Activated T-helper 17 cell treated with anti-CD3 and anti-CD28 coated beads, Interleukin-2, amount 50 U/mL, for 72 hours (primary cell): ENCODE results near the gene CD302. TPM values are rescaled to one million over a fixed set of nuclear protein-coding genes. Genes with fewer than 3 reads are reported as not detected.
A peak's percentile ranks its signal among the peaks of the same experiment; 100 is the strongest.
"Not testable (repeated sequence)": the region's sequence is repeated elsewhere in the genome, so short reads cannot be mapped to it uniquely, and the experiment has no call there.

ENCODE experiments used
- ATAC-seq: fragments of 150-1000 bp; cut with Tn5 transposase; replicated peaks from 2 replicates; pipeline ENCODE4 v1.10.0; 2021; ENCODE audit warnings: mild to moderate bottlenecking, moderate library complexity
- H3K27ac Mint-ChIP-seq: one replicate; pipeline ENCODE4 v1.8.0; 2022; ENCODE audit warnings: mixed read lengths
- H3K27me3 Mint-ChIP-seq: one replicate; pipeline ENCODE4 v1.8.0; 2022; ENCODE audit warnings: mixed read lengths
- H3K36me3 Mint-ChIP-seq: one replicate; pipeline ENCODE4 v1.8.0; 2022; ENCODE audit warnings: low read depth, mild to moderate bottlenecking, mixed read lengths
- H3K4me1 Mint-ChIP-seq: one replicate; pipeline ENCODE4 v1.8.0; 2022; ENCODE audit warnings: mixed read lengths
- H3K4me3 Mint-ChIP-seq: one replicate; pipeline ENCODE4 v1.8.0; 2022; ENCODE audit warnings: mild to moderate bottlenecking, mixed read lengths
- H3K9me3 Mint-ChIP-seq: one replicate; pipeline ENCODE4 v1.8.0; 2022; ENCODE audit warnings: mixed read lengths
- total RNA-seq, 2 donors: library from RNA; stranded (reverse); gene quantifications; one replicate each; pipeline ENCODE4 v1.2.3, GENCODE V29; 2022

Gene CD302
- total RNA-seq, 2 donors from 2014 or later = 0.29 to 0.67 TPM

GRCh38 chr2:159750873-159751272 is 47.1 kb downstream of the CD302 start:
- H3K27ac Mint-ChIP-seq = no peak overlapping the region
- H3K4me3 Mint-ChIP-seq = no peak overlapping the region
- H3K9me3 Mint-ChIP-seq = no peaks in the 10 kb centered on the region
- H3K4me1 Mint-ChIP-seq = peaks cover 12% of the 10 kb centered on the region
- ATAC-seq = no peak
- H3K36me3 Mint-ChIP-seq = peaks cover 44% of the 10 kb centered on the region
- H3K27me3 Mint-ChIP-seq = no peaks in the 10 kb centered on the region

GRCh38 chr2:159748089-159748488 is 49.9 kb downstream of the CD302 start:
- Mint-ChIP-seq H3K36me3 (peaks cover 71% of the 10 kb centered on the region), H3K27ac (no peak overlapping the region), H3K4me1 (peaks cover 12% of the 10 kb centered on the region), H3K9me3 (no peaks in the 10 kb centered on the region), H3K27me3 (no peaks in the 10 kb centered on the region), H3K4me3 (no peak overlapping the region)
- no peak for ATAC-seq

GRCh38 chr2:159745237-159745636 is 52.8 kb downstream of the CD302 start:
- not testable (repeated sequence) for H3K27me3 Mint-ChIP-seq, ATAC-seq, H3K9me3 Mint-ChIP-seq, H3K27ac Mint-ChIP-seq, H3K4me3 Mint-ChIP-seq
- Mint-ChIP-seq H3K4me1 (peaks cover 12% of the 10 kb centered on the region), H3K36me3 (peaks cover 92% of the 10 kb centered on the region)

- Mint-ChIP-seq H3K27me3 (no peaks in the 10 kb centered on the region), H3K9me3 (no peaks in the 10 kb centered on the region), H3K36me3 (peaks cover 92% of the 10 kb centered on the region), H3K4me3 (no peak overlapping the region), H3K4me1 (peaks cover 17% of the 10 kb centered on the region), H3K27ac (no peak overlapping the region)
- no peak for ATAC-seq
These were observed 53.6 kb downstream of the CD302 start for GRCh38 chr2:159744363-159744762.

- ATAC-seq = no peak
- Mint-ChIP-seq H3K27ac (no peak overlapping the region), H3K4me3 (no peak overlapping the region)
These were observed 55.2 kb downstream of the CD302 start for GRCh38 chr2:159742846-159743245.

GRCh38 chr2:159738509-159739390 is 59.3 kb downstream of the CD302 start:
- Mint-ChIP-seq H3K9me3 (no peaks in the 10 kb centered on the region), H3K4me1 (peaks cover 21% of the 10 kb centered on the region), H3K4me3 (no peak overlapping the region), H3K27me3 (no peaks in the 10 kb centered on the region), H3K27ac (peak overlapping the region; percentile 23), H3K36me3 (peaks cover 89% of the 10 kb centered on the region)
- no peak for ATAC-seq

More at GRCh38 chr2:159742846-159743245, 55.2 kb downstream of the CD302 start:
- Mint-ChIP-seq H3K9me3 (no peaks in the 10 kb centered on the region), H3K4me1 (peaks cover 10% of the 10 kb centered on the region), H3K27me3 (no peaks in the 10 kb centered on the region), H3K36me3 (peaks cover 89% of the 10 kb centered on the region)

DNA sequence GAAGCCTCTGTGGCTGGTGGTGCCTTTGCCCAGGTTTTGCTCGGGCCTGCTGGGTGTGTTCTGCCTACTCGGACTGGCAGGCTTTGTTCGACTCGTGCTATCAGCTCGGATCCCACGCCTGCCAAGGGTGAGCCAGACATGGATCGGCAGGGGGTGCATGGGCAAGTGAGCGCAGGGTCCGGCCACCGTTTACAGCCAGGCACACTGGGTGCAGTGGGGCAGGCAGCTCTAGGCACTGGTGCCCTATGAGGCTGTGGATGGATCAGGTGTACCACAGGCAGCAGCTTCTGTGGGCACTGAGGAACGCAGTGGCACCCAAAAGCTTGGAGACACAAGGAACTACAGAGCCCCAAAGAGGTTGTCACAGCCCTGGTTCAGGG is 60.1 kb downstream of the CD302 start:
- Mint-ChIP-seq H3K4me1 (peaks cover 21% of the 10 kb centered on the region), H3K4me3 (no peak overlapping the region), H3K36me3 (peaks cover 89% of the 10 kb centered on the region), H3K9me3 (no peaks in the 10 kb centered on the region), H3K27ac (peak overlapping the region; percentile 23), H3K27me3 (no peaks in the 10 kb centered on the region)
- no peak for ATAC-seq

DNA sequence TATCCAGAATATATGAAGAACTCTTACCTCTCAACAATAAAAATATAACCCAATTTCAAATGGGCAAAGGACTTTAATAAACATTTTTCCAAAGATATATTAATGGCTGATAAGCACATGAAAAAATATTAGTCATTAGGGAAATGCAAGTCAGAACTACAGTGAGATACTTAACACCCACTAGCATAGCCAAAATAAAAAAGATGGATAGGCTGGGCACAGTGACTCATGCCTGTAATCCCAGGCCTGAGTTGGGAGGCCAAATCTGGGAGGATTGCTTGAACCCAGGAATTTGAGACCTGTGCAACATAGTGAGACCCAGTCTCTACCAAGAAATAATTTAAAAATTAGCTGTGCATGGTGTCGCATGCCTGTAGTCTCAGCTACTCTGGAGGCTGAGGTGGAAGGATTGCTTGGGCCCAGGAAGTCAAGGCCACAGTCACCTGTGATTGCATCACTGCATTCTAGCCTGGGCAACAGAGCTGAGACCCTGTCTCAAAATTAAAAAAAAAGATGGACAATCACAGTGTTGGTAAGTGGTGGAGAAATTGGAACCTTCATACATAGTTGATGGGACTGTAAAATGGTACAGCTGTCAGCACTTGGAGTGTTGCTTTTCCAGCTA is 60.6 kb downstream of the CD302 start:
- H3K4me3 Mint-ChIP-seq = no peak overlapping the region
- ATAC-seq = no peak
- peaks cover 21% of the 10 kb centered on the region for H3K4me1 Mint-ChIP-seq
- no peaks in the 10 kb centered on the region for H3K9me3 Mint-ChIP-seq
- H3K27me3 Mint-ChIP-seq = no peaks in the 10 kb centered on the region
- H3K36me3 Mint-ChIP-seq = peaks cover 89% of the 10 kb centered on the region
- H3K27ac Mint-ChIP-seq = no peak overlapping the region

DNA sequence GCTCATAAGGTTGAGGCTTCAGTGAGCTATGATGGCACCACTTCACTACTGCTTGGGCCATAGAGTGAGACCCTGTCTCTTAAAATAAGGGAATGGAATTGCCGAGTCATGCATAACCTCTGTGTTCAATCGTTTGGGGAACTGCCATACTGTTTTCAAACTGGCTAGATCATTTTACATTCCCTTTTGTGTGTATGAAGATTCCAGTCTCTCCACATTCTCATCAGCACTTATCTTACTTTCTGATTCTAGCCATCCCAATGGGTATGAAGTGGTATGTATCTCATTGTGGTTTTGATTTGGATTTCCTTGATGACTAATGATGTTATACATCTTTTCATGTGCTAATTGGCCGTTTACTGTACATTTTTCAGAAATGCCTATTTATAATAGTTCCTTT is 62.0 kb downstream of the CD302 start:
- no peak overlapping the region for H3K27ac Mint-ChIP-seq
- H3K36me3 Mint-ChIP-seq = peaks cover 91% of the 10 kb centered on the region

GRCh38 chr2:159735648-159736047 is 62.4 kb downstream of the CD302 start:
- no peak for ATAC-seq
- no peak overlapping the region for H3K4me3 Mint-ChIP-seq
- peaks cover 15% of the 10 kb centered on the region for H3K4me1 Mint-ChIP-seq

More for the DNA sequence above, 62.0 kb downstream of the CD302 start:
- Mint-ChIP-seq H3K9me3 (no peaks in the 10 kb centered on the region), H3K4me3 (no peak overlapping the region), H3K4me1 (peaks cover 15% of the 10 kb centered on the region), H3K27me3 (no peaks in the 10 kb centered on the region)
- ATAC-seq = peak; percentile 37

GRCh38 chr2:159728629-159729028 is 69.4 kb downstream of the CD302 start:
- Mint-ChIP-seq H3K9me3 (no peaks in the 10 kb centered on the region), H3K27me3 (no peaks in the 10 kb centered on the region), H3K4me1 (peaks cover 27% of the 10 kb centered on the region), H3K4me3 (no peak overlapping the region), H3K36me3 (peaks cover 98% of the 10 kb centered on the region), H3K27ac (no peak overlapping the region)
- ATAC-seq = no peak

More at GRCh38 chr2:159735648-159736047, 62.4 kb downstream of the CD302 start:
- Mint-ChIP-seq H3K9me3 (no peaks in the 10 kb centered on the region), H3K36me3 (peaks cover 95% of the 10 kb centered on the region), H3K27me3 (no peaks in the 10 kb centered on the region), H3K27ac (peak overlapping the region; percentile 4)

- Mint-ChIP-seq H3K27ac (no peak overlapping the region), H3K4me3 (no peak overlapping the region), H3K4me1 (peaks cover 44% of the 10 kb centered on the region), H3K9me3 (no peaks in the 10 kb centered on the region), H3K36me3 (peaks cover 100% of the 10 kb centered on the region), H3K27me3 (no peaks in the 10 kb centered on the region)
- ATAC-seq = no peak
These were observed 72.3 kb downstream of the CD302 start for GRCh38 chr2:159725713-159726112.

GRCh38 chr2:159724795-159725572 is 73.0 kb downstream of the CD302 start:
- ATAC-seq, H3K27me3 Mint-ChIP-seq, H3K27ac Mint-ChIP-seq, H3K9me3 Mint-ChIP-seq, H3K4me3 Mint-ChIP-seq: not testable (repeated sequence)
- Mint-ChIP-seq H3K36me3 (peaks cover 100% of the 10 kb centered on the region), H3K4me1 (peaks cover 50% of the 10 kb centered on the region)

DNA sequence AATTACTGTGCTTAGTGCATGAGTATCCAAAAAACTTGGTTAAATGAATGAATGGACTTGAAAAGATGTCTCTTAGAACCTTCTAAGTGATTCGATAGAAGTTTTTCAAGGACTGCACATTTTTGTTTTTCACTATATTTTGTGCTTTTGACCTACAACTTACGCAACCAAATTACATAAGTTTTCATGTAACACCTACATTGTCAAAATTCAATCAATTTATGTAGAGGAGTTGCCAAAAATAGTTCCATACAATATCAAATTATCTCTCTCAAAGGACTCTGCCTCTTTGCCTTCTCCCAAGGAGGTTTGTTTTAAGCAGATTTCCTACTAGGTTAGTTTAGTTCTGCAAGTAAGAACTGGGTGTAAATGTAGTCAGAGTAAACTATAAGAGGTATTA is 75.4 kb downstream of the CD302 start:
- ATAC-seq = no peak
- Mint-ChIP-seq H3K9me3 (no peaks in the 10 kb centered on the region), H3K27ac (no peak overlapping the region), H3K4me3 (peak overlapping the region; percentile 34), H3K36me3 (peaks cover 100% of the 10 kb centered on the region), H3K27me3 (no peaks in the 10 kb centered on the region), H3K4me1 (peaks cover 60% of the 10 kb centered on the region)
